Small intestine (tissue), 7 donors: ENCODE results near the gene SMAD5. TPM values are rescaled to one million over a fixed set of nuclear protein-coding genes. Genes with fewer than 3 reads are reported as not detected.

ENCODE experiments used
- DNase-seq, 2 donors: peaks; one replicate each; pipeline versions ENCODE4 v3.0.0 to v3.0.0-alpha.2; 2013
- FAIRE-seq: peaks from 2 replicates; lab custom pipeline; 2012; peaks lifted over from hg19 to GRCh38; lab: Jason Lieb, UNC
- H3K27ac ChIP-seq, 3 donors: one replicate each; pipeline ENCODE4 v1.5.1; 2013; ENCODE audit warnings: low read length in 2 of 3, mild to moderate bottlenecking in 2 of 3, control low read depth in 1 of 3, inconsistent platforms in 1 of 3, low read depth in 1 of 3, moderate library complexity in 1 of 3
- H3K27me3 ChIP-seq, 3 donors: one replicate each; pipeline ENCODE4 v1.6.1; 2013; ENCODE audit warnings: low read length in 3 of 3, inconsistent platforms in 1 of 3; ENCODE audit not compliant: control insufficient read depth in 3 of 3, insufficient read depth in 3 of 3
- H3K36me3 ChIP-seq, 3 donors: one replicate each; pipeline ENCODE4 v1.6.1; 2013; ENCODE audit warnings: low read length in 3 of 3, inconsistent platforms in 1 of 3, low read depth in 1 of 3, mild to moderate bottlenecking in 1 of 3, moderate library complexity in 1 of 3; ENCODE audit not compliant: control insufficient read depth in 3 of 3, insufficient read depth in 2 of 3
- H3K4me1 ChIP-seq, 3 donors: one replicate each; pipeline ENCODE4 v1.6.1; 2013; ENCODE audit warnings: low read length in 2 of 3, inconsistent platforms in 1 of 3, low read depth in 1 of 3, mild to moderate bottlenecking in 1 of 3, moderate library complexity in 1 of 3; ENCODE audit not compliant: control insufficient read depth in 3 of 3, insufficient read depth in 2 of 3
- H3K4me3 ChIP-seq, 3 donors: one replicate each; pipeline ENCODE4 v1.5.1; 2013; ENCODE audit warnings: low read length in 3 of 3, control low read depth in 1 of 3, inconsistent platforms in 1 of 3, low read depth in 1 of 3, mild to moderate bottlenecking in 1 of 3, moderate library complexity in 1 of 3
- H3K9me3 ChIP-seq, 2 donors: one replicate each; pipeline ENCODE4 v1.6.1; 2013; ENCODE audit warnings: low read depth in 1 of 2, low read length in 1 of 2; ENCODE audit not compliant: control insufficient read depth in 2 of 2, insufficient read depth in 1 of 2
- WGBS, 3 donors: extraction: QIAGEN DNeasy Blood & Tissue Kit; methylation state at CpG; one replicate each; pipeline ENCODE4 v1.1.7; 2013; 5-methylcytosine and 5-hydroxymethylcytosine counted together
- polyA plus RNA-seq, 4 donors: library from polyadenylated mRNA; stranded (reverse) in 3 of 4; unstranded in 1 of 4; fragments of 200-250 nt in 3 of 4; fragments of 120-200 nt in 1 of 4; gene quantifications; one replicate each; pipeline versions ENCODE4 v1.2.1 to v1.2.3, GENCODE V29; 2013
- donor health status: healthy with polysubstance abuse.
- donor health status: control.
- donor health status: control.
- donor health status: Bipolar disorder and iron deficiency.
- donor health status: healthy.

Gene SMAD5
- polyA plus RNA-seq, 4 donors: 3.4 to 35.6 (median 9.1) TPM

DNA sequence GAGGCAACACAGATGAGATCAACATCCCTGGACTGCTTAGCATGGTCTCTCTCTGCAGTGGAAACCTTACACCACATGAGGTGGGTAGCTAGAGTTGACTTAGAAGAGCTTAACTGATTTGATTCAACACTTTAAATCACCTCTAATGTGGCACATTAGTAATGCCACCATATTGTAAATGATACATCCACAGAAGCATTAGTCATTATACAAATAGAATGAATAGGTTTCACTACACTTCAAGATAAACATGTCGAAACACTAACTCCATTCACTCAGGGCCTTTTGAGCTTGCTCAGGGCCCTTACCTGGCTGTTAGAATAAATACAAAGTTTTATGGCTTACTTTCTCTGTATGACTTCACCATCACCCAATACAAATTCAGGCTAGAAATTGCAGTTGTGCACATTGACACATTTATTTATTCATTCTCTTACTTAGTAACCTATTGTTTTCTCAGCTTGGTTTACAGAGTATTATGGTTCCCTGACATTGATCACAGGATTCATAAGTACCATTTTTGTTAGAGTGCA is 9.3 kb upstream of the SMAD5 start:
- H3K4me1 ChIP-seq: peaks cover 0 to 16% (median 0%) of the 10 kb centered on the region in 3 donors
- H3K9me3 ChIP-seq: no peaks in the 10 kb centered on the region
- peak; percentile 44 to 84 for DNase-seq
- H3K36me3 ChIP-seq: no peaks in the 10 kb centered on the region
- no peaks in the 10 kb centered on the region for H3K27me3 ChIP-seq
- FAIRE-seq: no peak
- 4 to 54% (median 31%) methylated on average over 1 of the region's 1 CpG for WGBS, 3 donors
- H3K27ac ChIP-seq: peak overlapping the region in 1 of 3 donors; percentile 69
- no peak overlapping the region for H3K4me3 ChIP-seq

DNA sequence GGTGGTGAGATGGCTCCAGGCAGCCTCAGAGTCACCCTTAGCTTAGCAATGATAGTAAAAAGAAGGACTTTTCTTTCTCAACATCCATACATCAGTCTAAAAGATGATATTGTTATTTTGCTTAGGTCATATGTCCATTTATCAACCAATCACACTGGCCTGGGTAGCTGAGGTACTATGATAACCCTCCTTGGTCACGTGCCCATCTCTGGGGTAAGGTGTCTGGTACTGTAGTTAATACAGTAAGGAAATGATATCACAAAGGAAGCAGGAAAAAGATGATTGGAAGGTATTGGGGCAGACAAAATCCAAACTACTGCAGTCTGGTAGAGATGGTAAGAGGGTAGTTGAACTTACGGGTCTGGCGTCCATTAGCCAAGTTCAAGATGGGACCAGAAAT is 5.1 kb upstream of the SMAD5 start:
- WGBS, 3 donors: 89 to 94% (median 93%) methylated on average over 3 of the region's 3 CpGs
- Histone ChIP-seq H3K36me3 (no peaks in the 10 kb centered on the region), H3K4me3 (no peak overlapping the region), H3K9me3 (no peaks in the 10 kb centered on the region), H3K4me1 (peaks cover 0 to 10% (median 3%) of the 10 kb centered on the region in 3 donors), H3K27me3 (peaks cover 0 to 3% (median 0%) of the 10 kb centered on the region in 3 donors), H3K27ac (no peak overlapping the region)
- FAIRE-seq: no peak
- DNase-seq: no peak

DNA sequence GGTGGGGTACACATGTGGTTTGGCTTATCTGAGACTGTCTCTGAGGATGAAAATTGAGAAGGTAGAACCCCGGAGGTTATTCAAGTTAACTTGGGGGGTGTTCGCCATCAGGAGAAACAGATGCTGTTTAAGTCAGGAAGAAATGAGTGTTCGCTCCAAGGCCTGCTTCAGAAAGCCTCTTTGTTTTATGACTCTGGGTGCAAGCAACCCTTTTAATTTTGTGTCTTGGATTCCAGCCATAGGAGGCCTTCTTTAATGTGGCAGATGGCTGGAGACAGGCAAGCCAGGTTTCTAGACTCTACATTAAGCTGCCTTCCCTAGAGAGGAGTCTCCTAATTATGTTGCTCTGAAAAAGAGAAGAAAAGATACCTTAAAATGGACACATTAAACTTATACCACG is 4.2 kb upstream of the SMAD5 start:
- Histone ChIP-seq H3K27me3 (peaks cover 0 to 3% (median 0%) of the 10 kb centered on the region in 3 donors), H3K4me1 (peaks cover 0 to 6% (median 3%) of the 10 kb centered on the region in 3 donors), H3K4me3 (no peak overlapping the region), H3K36me3 (no peaks in the 10 kb centered on the region), H3K9me3 (no peaks in the 10 kb centered on the region), H3K27ac (no peak overlapping the region)
- 75 to 81% (median 77%) methylated on average over 4 of the region's 4 CpGs for WGBS, 3 donors
- DNase-seq (no peak), FAIRE-seq (no peak)

DNA sequence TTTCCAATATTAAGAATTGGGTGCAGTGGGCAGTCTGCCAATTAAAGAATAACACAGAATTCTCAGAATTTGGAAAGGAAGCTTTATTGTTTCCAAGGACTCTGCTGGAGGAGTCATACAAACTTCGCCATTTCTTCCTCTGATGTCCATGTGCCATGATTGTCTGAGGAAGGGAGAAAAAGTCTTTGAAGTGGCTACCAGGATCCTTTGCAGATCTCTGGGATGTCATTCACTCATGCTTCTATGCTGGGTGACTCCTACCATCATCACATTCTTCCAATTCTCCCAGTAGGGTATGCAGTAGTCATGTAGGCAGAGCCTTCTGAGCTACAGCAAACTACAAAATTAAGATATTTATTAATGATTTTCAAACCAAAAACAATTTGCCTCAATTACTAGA is 3.2 kb upstream of the SMAD5 start:
- DNase-seq (no peak), FAIRE-seq (no peak)
- Histone ChIP-seq H3K4me1 (peaks cover 0 to 5% (median 4%) of the 10 kb centered on the region in 3 donors), H3K27me3 (peaks cover 0 to 3% (median 0%) of the 10 kb centered on the region in 3 donors), H3K4me3 (no peak overlapping the region), H3K9me3 (no peaks in the 10 kb centered on the region), H3K27ac (no peak overlapping the region), H3K36me3 (no peaks in the 10 kb centered on the region)
- WGBS, 3 donors: 79 to 87% (median 80%) methylated on average over 1 of the region's 1 CpG

DNA sequence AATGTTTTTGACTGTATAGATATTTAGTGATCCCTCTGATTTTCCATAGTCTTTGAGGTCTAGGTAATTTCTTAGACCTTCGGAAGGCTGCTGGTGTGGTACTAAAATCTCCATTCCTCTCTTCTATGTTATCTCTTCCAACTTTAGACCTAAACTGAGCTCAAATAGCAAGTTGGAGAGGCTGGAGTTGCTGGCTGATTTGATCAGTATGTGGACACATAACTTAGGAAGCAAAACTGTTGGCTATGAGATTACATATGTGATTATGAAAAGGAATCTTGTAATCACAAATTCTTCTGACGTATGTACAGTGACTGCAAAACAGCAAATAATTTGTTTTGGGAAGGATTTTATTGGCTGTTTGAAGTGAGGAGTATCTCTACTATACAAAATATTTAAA is 2.1 kb upstream of the SMAD5 start:
- Histone ChIP-seq H3K4me3 (no peak overlapping the region), H3K4me1 (peaks cover 0 to 5% (median 4%) of the 10 kb centered on the region in 3 donors), H3K36me3 (no peaks in the 10 kb centered on the region), H3K27me3 (peaks cover 0 to 3% (median 0%) of the 10 kb centered on the region in 3 donors), H3K9me3 (no peaks in the 10 kb centered on the region), H3K27ac (no peak overlapping the region)
- DNase-seq: no peak
- FAIRE-seq: no peak
- 81 to 92% (median 90%) methylated on average over 2 of the region's 2 CpGs for WGBS, 3 donors

DNA sequence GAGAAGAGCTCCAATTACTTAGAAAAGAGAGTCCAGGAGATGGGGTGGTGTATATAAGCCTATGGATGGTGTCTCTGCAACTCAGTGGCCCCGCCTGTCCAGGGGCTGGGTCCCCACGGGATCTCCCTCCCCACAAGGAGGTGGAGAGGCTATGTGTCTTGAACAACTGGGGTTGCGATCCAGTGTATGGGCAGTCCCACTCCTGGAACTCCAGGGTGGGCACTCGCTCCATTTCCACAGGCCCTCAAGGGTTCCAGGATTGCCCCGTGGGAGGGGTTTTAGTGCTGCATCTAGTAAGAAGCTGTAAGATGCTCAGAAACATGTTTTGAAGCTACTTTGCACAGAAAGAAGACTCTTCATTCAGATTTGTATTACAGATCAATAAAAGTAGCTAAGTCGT is 558 bp upstream of the SMAD5 start:
- peaks cover 0 to 5% (median 4%) of the 10 kb centered on the region in 3 donors for H3K4me1 ChIP-seq

DNA sequence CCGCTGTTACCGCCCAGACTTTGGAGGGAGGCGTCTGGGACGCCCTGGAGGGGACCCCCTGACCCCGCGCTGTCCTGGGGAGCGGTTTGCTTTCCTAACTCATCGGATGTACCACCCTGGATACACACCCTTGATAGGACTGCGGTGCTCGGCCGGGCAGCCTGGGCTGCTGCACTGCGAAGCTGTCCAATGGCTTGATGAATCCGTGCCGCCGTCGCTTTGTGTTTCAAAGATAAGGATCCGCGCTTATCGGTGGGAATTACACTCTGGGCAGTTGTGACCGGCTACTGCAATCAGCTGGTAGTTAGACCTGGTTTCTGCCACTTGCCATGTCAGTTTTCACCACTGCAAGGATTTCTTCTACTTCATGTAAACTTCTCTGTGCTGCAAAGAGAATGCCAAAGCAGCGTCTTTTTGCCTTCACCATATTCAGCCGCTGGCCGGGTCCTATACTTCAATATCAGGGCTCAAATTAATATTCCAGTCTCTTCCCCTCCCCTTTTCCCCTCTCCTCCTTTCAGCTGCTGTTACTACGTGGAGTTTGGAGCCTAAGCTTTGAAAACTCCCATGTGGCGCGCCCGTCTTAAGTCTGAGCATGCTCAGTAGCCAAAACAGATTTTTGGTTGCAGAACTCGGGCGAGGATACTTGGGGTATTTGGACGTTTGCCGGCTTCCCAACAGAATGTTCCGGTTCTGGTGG is 727 bp downstream of the SMAD5 start:
- peaks cover 0 to 8% (median 5%) of the 10 kb centered on the region in 3 donors for H3K4me1 ChIP-seq
- H3K27ac ChIP-seq: peak overlapping the region; percentile 90 to 96 (median 94)
- WGBS, 3 donors: 0% methylated on average over 31 to 32 of the region's 32 CpGs
- H3K9me3 ChIP-seq: no peaks in the 10 kb centered on the region
- no peaks in the 10 kb centered on the region for H3K36me3 ChIP-seq
- H3K27me3 ChIP-seq: peaks cover 0 to 3% (median 0%) of the 10 kb centered on the region in 3 donors
- FAIRE-seq (no peak), DNase-seq (peak; percentile 71 to 80)
- peak overlapping the region; percentile 71 to 92 (median 83) for H3K4me3 ChIP-seq

More for the DNA sequence above, 558 bp upstream of the SMAD5 start:
- H3K27ac ChIP-seq: peak overlapping the region; percentile 20 to 96 (median 90)
- DNase-seq (peak in 1 of 2 donors; percentile 15), FAIRE-seq (no peak)
- peaks cover 0 to 3% (median 0%) of the 10 kb centered on the region in 3 donors for H3K27me3 ChIP-seq
- WGBS, 3 donors: 5 to 22% (median 11%) methylated on average over 6 of the region's 6 CpGs
- H3K9me3 ChIP-seq: no peaks in the 10 kb centered on the region
- no peaks in the 10 kb centered on the region for H3K36me3 ChIP-seq
- H3K4me3 ChIP-seq: peak overlapping the region; percentile 17 to 83 (median 71)

DNA sequence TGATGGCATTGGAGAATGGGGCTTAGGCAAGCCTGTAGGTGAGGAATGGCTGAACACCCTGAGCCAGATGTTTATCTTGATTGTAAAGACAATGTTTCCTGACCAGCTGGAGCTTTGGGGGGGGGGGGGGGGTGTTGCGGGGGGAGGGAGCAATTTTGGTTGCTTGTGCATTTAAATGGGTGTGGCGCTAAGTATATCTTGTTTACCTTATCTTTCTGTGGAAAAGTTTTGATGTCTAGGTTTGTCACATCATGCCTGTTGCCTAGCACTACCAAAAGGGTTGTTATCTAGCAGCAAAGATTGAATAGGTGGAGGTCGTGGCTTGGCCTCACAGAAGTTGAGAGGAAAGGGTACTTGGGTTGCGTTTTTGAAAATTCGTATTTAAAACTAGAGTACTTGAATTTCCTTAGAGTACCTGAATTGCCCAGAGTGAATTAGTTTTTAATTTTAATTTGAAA is 1.3 kb downstream of the SMAD5 start:
- no peaks in the 10 kb centered on the region for H3K9me3 ChIP-seq
- peaks cover 0 to 11% (median 5%) of the 10 kb centered on the region in 3 donors for H3K4me1 ChIP-seq
- FAIRE-seq (no peak), DNase-seq (no peak)
- WGBS, 3 donors: 5 to 9% (median 6%) methylated on average over 5 of the region's 5 CpGs
- H3K36me3 ChIP-seq: no peaks in the 10 kb centered on the region
- peaks cover 0 to 3% (median 0%) of the 10 kb centered on the region in 3 donors for H3K27me3 ChIP-seq
- peak overlapping the region; percentile 71 to 92 (median 83) for H3K4me3 ChIP-seq
- peak overlapping the region; percentile 35 to 96 (median 90) for H3K27ac ChIP-seq
